LNCAP (cell line): ENCODE measurements around the gene ANTXR1.

Source experiments
- TF ChIP-seq, protein P1 (sequence below): fragments of 450-650 bp; IDR thresholded peaks from 2 replicates; pipeline ENCODE4 v1.5.1; 2017; ENCODE audit warnings: mild to moderate bottlenecking

ANTXR1 gene

DNA sequence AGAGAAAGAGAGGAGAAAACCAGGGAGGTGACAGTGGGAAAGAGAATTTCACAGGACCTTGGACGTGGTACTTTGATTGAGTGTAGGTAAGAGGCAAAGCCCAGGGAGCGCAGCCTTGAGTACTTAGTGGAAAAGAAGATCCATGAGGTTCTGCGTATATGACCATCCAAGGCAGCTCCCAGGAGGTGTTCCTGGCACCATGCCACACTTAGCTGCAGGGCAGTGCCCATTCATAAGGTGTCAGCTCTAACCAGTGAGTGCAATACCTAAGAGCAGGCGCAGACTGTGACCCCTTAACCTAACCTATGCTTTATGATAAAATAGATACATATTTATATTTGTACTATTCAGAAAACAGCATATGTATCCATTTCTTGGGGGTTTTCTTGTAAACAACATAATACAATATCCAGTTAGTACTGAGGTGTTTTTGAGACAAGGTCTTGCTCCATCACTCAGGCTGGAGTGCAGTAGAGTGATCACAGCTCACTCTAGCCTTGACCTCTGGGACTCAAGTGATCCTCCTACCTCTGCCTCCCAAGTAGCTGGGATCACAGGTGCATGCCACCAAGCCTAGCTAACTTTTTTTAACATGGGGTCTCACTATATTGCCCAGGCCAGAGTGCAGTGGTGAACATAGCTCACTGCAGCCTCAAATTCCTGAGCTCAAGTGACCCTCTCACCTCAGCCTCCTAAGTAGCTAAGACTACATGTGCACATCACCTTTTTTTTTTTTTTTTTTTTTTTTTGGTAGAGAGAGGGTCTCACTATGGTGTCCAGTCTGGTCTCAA lies 199.5 kb downstream of the ANTXR1 start:
- TF ChIP-seq, protein P1, sequence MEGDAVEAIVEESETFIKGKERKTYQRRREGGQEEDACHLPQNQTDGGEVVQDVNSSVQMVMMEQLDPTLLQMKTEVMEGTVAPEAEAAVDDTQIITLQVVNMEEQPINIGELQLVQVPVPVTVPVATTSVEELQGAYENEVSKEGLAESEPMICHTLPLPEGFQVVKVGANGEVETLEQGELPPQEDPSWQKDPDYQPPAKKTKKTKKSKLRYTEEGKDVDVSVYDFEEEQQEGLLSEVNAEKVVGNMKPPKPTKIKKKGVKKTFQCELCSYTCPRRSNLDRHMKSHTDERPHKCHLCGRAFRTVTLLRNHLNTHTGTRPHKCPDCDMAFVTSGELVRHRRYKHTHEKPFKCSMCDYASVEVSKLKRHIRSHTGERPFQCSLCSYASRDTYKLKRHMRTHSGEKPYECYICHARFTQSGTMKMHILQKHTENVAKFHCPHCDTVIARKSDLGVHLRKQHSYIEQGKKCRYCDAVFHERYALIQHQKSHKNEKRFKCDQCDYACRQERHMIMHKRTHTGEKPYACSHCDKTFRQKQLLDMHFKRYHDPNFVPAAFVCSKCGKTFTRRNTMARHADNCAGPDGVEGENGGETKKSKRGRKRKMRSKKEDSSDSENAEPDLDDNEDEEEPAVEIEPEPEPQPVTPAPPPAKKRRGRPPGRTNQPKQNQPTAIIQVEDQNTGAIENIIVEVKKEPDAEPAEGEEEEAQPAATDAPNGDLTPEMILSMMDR, result no peak

DNA sequence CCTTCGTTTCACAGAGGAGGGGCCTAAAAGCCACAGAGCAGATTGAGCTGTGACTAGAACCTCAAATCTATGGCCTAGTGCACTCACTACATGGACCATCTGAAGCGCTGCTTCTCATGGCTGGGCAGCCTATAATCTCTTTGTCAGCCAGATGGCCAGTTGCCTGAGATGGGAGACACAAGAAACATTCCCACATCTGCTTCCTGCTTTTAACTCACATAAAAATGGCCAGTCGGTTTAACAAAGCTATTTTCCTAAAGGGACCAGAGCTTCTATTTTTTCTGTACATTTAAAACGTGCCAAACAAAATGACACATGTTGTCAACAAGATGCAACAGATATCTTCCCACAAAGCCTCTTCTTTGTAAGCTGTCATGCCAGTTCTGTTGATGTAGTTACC lies 200.2 kb downstream of the ANTXR1 start:
- TF ChIP-seq, protein P1, result no peak

DNA sequence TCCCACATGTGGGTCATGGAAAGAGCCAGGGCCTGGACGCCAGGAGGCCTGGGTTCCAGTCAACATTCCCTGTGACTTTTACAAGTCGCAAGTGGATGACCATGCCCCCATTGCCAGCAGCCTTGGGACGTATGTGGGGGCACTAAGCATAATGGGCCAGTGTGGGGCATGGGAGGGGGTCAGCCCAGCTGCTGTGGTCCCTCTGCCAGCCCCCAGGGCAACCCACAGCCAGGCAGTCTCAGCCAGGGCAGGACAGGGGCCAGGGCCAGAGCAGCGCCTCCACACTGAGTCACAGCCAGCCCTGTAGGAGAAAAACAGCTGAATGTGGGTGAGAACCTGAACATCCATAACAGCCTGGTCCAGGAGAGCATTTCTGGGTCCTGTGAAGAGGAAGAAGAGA lies 200.8 kb downstream of the ANTXR1 start:
- TF ChIP-seq, protein P1, result no peak

DNA sequence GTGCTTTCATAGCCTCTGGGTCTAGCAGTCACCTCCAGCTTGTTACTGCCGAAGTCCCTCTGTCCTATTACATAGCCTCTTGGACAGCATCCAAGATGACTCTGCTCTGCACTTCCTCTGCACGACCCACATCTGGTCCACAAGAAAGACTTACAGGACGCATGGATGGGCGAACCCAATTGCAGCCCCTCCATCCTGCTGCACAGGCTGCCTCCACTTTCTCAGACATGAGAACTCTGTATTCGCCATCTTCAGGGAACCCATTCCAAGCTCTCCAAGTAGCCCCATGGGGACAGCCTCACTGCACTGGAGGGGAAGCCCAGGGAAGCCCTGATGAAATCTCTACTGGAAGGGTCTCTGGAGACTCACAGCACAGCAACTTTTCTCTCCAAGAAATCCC lies 201.9 kb downstream of the ANTXR1 start:
- TF ChIP-seq, protein P1, result no peak

DNA sequence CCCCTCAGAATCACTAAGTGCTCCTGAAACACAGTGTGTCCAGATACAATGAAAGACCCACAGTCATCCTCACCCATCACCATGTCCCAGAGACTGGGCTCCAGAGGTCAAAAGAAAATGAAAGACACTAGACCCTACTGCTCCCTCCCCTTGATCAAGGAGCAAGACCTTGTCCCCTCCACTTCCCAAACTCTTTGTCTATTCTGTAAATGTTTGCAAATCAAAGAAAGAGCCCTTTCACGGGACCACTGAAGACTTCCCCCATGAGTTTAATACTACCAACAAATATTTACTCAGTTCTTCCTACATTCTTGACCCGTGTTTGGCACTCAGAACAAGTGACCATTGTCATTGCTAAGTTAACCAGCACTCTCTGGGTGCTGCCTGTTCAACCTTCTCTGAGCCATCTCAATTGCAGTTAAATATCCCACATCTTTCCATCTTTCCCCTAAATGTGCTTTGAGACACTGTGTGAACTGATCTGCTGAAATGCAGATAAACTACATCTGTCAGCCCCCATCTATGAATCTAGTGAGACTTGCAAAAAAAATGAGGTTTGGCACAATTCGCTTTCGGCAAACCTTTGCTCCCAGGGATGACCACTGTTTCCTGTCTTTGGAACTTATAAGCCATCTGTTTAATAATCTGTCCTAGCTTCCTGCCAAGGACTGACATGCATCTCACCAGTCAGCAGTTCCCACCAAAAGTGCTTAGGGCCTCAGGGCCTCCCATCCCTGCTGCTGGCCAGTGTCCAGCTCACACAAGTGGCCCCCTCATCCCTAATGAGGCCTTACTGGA lies 203.8 kb downstream of the ANTXR1 start:
- TF ChIP-seq, protein P1, result no peak

DNA sequence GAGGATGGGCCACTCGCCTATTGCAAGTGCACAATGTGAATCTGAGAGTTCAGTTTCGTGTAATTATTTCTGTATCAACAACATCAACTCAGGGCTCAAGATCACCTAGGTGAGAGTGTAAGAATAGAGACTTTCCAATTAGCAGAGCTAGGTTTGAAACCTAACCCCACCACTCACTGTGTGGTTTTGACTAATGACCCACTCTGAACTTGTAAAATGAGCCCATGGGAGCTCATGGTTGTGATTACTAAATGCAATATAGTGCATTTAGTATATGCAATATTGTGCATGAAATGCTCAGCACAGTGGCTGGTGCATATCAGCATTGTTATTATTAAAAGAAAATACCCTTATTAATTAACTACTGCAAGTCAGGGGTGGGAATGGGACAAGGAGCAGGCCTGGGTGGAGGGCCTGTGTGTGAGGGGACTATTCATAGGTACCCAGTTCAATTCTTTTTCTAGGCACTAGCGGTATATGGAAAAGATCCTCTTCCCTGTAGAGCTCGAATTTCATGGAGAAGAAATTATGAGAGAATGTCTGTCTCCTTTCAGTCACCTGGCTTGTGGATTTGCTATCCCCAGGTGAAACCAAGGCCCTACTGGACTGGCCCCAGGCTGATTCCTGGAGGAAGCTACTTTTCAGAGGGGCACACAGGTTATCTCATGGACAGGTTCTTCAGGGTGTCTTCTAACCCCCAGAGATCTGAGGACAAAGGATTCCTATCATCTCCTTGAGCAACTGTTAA lies 204.5 kb downstream of the ANTXR1 start:
- TF ChIP-seq, protein P1, result no peak

DNA sequence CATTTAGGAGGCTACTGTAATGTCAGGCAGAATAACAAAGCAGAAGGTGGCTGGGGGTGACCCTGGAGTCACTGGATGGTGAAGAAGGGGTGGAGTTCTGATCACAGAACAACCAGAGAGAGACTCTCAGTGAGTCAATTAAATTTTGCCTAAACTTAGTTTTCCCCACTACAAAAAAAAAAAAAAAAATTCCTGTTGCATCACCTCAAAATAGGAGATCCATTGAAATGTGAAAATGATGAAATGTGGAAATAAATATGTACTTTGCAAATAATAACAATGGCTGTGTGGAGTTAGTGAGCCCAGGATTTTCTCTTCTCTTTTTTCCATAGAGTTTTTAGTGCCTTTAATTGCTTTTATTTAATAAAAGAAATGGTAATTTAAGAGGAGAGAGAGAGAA lies 208.5 kb downstream of the ANTXR1 start:
- TF ChIP-seq, protein P1, result no peak
